Measurements from ENCODE around the gene NXF3.
"Not testable (repeated sequence)": the region's sequence is repeated elsewhere in the genome, so short reads cannot be mapped to it uniquely, and the experiment has no call there.

- TF ChIP-seq POLR2A, CTCF (IDR thresholded peaks at IDR 0.05): not testable (repeated sequence)
Observed at GRCh38 chrX:103109497-103109896, 16.6 kb upstream of the NXF3 start.
